ENCODE measurements around the gene IER5L.

Gene IER5L

GRCh38 chr9:129174724-129175514 lies 3.1 kb downstream of the IER5L start (continued):
- TF ChIP-seq SP7 (tag by site-specific recombination; IDR thresholded peaks at IDR 0.05) (peak; percentile 69; the same call in 1 of the 2 replicates), ZSCAN30 (tag by site-specific recombination; IDR thresholded peaks at IDR 0.05) (peak; percentile 68; the same call in 1 of the 2 replicates), KLF9 (tag by site-specific recombination; IDR thresholded peaks at IDR 0.05; ENCODE audit: low read depth) (peak; percentile 46), ZNF513 (tag by site-specific recombination; IDR thresholded peaks at IDR 0.05) (peak; percentile 72), BCL11A (tag by site-specific recombination; IDR thresholded peaks at IDR 0.05; ENCODE audit: low read depth) (peak; percentile 75; the same call in 1 of the 2 replicates), ZNF341 (tag by site-specific recombination; IDR thresholded peaks at IDR 0.05; ENCODE audit: low read depth) (peak; percentile 94), ZNF600 (tag by site-specific recombination; IDR thresholded peaks at IDR 0.05) (peak; percentile 96), ZNF335 (tag by site-specific recombination; conservative IDR thresholded peaks at IDR 0.05) (peak; percentile 92), ZNF768 (tag by site-specific recombination; IDR thresholded peaks at IDR 0.05) (no peak), FEZF1 (tag by site-specific recombination; IDR thresholded peaks at IDR 0.05) (peak; percentile 46; the same call in 1 of the 2 replicates), SP2 (tag by site-specific recombination; IDR thresholded peaks at IDR 0.05) (peak; percentile 79), ZNF248 (tag by site-specific recombination; IDR thresholded peaks at IDR 0.05) (no peak), ZNF623 (tag by site-specific recombination; IDR thresholded peaks at IDR 0.05) (peak; percentile 96), ZNF777 (tag by site-specific recombination; IDR thresholded peaks at IDR 0.05; ENCODE audit: borderline replicate concordance) (peak; percentile 51; the same call in 1 of the 2 replicates), PBX3 (CRISPR knock-in tag; IDR thresholded peaks at IDR 0.05) (no peak), ZNF529 (tag by site-specific recombination; IDR thresholded peaks at IDR 0.05; ENCODE audit: insufficient replicate concordance) (no peak), ZNF514 (tag by site-specific recombination; IDR thresholded peaks at IDR 0.05) (no peak), ZIC2 (tag by site-specific recombination; IDR thresholded peaks at IDR 0.05) (peak; percentile 92), ZNF362 (tag by site-specific recombination; IDR thresholded peaks at IDR 0.05) (peak; percentile 83), ZNF560 (tag by site-specific recombination; IDR thresholded peaks at IDR 0.05; ENCODE audit: borderline replicate concordance) (no peak; the same call in 1 of the 2 replicates), WT1 (tag by site-specific recombination; IDR thresholded peaks at IDR 0.05) (peak; percentile 90), PRDM4 (tag by site-specific recombination; IDR thresholded peaks at IDR 0.05) (peak; percentile 98), PRDM2 (tag by site-specific recombination; IDR thresholded peaks at IDR 0.05; ENCODE audit: borderline replicate concordance) (peak; percentile 37; the same call in 1 of the 2 replicates), ZSCAN4 (tag by site-specific recombination; IDR thresholded peaks at IDR 0.05) (0 out of 2 replicates have a peak, but pooled peaks have one; percentile 4), ZNF10 (tag by site-specific recombination; IDR thresholded peaks at IDR 0.05) (no peak), ZNF366 (tag by site-specific recombination; conservative IDR thresholded peaks at IDR 0.05) (peak; percentile 98)
